ENCODE measurements around the gene NKAIN2. TPM values are rescaled to one million over a fixed set of nuclear protein-coding genes. Genes with fewer than 3 reads are reported as not detected.

The NKAIN2 gene
- total RNA-seq, 1 experiment from 2014 or later = not detected

- Histone ChIP-seq H3K79me2 (ENCODE audit: insufficient read depth, low read length) (no peaks in the 10 kb centered on the region), H3K27me3 (ENCODE audit: insufficient read depth, low read length) (no peaks in the 10 kb centered on the region; the same call in 1 of the 2 replicates), H3K27ac (ENCODE audit: low read depth, low read length) (no peak overlapping the region), H4K20me1 (ENCODE audit: insufficient read depth) (no peaks in the 10 kb centered on the region), H3K9me2 (ENCODE audit: insufficient read depth) (no peaks in the 10 kb centered on the region), H3K9ac (ENCODE audit: low read length) (no peak overlapping the region), H3K9me3 (ENCODE audit: control insufficient read depth in 1 of 2, insufficient read depth in 1 of 2, low read depth in 1 of 2, low read length in 2 of 2) (no peaks in the 10 kb centered on the region), H3K4me3 (replicated peaks in 1 of 2; ENCODE audit: low read depth in 1 of 2, low read length in 2 of 2) (no peak overlapping the region), H3K4me1 (ENCODE audit: control insufficient read depth in 1 of 2, insufficient read depth in 2 of 2, low read length in 2 of 2) (no peaks in the 10 kb centered on the region), H3K4me2 (ENCODE audit: low read length) (no peak overlapping the region), H2AFZ (ENCODE audit: low read depth, low read length, poor library complexity, severe bottlenecking) (no peak overlapping the region), H3K36me3 (ENCODE audit: control insufficient read depth in 1 of 2, insufficient read depth in 2 of 2, low read length in 2 of 2) (no peaks in the 10 kb centered on the region)
- intact Hi-C loops (cut with micrococcal nuclease) = no loop called here
- no TSS peak for BruUV-seq (replicated peaks)
- ATAC-seq (no peak), DNase-seq (ENCODE audit: low read depth, low spot score) (no peak)
- ChIA-PET CTCF (no interaction called here), RAD21 (ENCODE audit: low non-redundant PET in 1 of 2, low total read pairs in 2 of 2, uncharacterized antibody in 2 of 2, unreplicated experiment in 2 of 2) (no interaction called here), POLR2A (no interaction called here)
- no peak for TF ChIP-seq YY1 (IDR thresholded peaks at IDR 0.05; ENCODE audit: extremely low read depth, insufficient replicate concordance, low read depth, low read length)
Observed at GRCh38 chr6:124254941-124255685, 451.4 kb downstream of the NKAIN2 start.

GRCh38 chr6:124260337-124260736 lies 456.7 kb downstream of the NKAIN2 start:
- DNase-seq (ENCODE audit: low read depth, low spot score) (no peak), ATAC-seq (no peak)
- Histone ChIP-seq H3K9me3 (ENCODE audit: control insufficient read depth in 1 of 2, insufficient read depth in 1 of 2, low read depth in 1 of 2, low read length in 2 of 2) (no peaks in the 10 kb centered on the region), H3K36me3 (ENCODE audit: control insufficient read depth in 1 of 2, insufficient read depth in 2 of 2, low read length in 2 of 2) (no peaks in the 10 kb centered on the region), H3K79me2 (ENCODE audit: insufficient read depth, low read length) (no peaks in the 10 kb centered on the region), H3K9me2 (ENCODE audit: insufficient read depth) (no peaks in the 10 kb centered on the region), H4K20me1 (ENCODE audit: insufficient read depth) (no peaks in the 10 kb centered on the region; the same call in 1 of the 2 replicates), H3K9ac (ENCODE audit: low read length) (no peak overlapping the region), H3K27me3 (ENCODE audit: insufficient read depth, low read length) (peaks cover 4% of the 10 kb centered on the region; the same call in 1 of the 2 replicates), H2AFZ (ENCODE audit: low read depth, low read length, poor library complexity, severe bottlenecking) (no peak overlapping the region), H3K4me3 (replicated peaks in 1 of 2; ENCODE audit: low read depth in 1 of 2, low read length in 2 of 2) (no peak overlapping the region), H3K4me2 (ENCODE audit: low read length) (no peak overlapping the region), H3K27ac (ENCODE audit: low read depth, low read length) (no peak overlapping the region), H3K4me1 (ENCODE audit: control insufficient read depth in 1 of 2, insufficient read depth in 2 of 2, low read length in 2 of 2) (no peaks in the 10 kb centered on the region)
- POLR2A ChIA-PET = no interaction called here
- RAD21 ChIA-PET (ENCODE audit: low non-redundant PET in 1 of 2, low total read pairs in 2 of 2, uncharacterized antibody in 2 of 2, unreplicated experiment in 2 of 2) = no interaction called here
- intact Hi-C loops (cut with micrococcal nuclease) = no loop called here
- CTCF ChIA-PET = no interaction called here
- BruUV-seq (replicated peaks) = no TSS peak
- no peak for TF ChIP-seq TCF7L2 (IDR thresholded peaks at IDR 0.05; ENCODE audit: borderline replicate concordance, extremely low read depth, insufficient read depth, insufficient read length)
